Superior temporal gyrus (tissue), 1 donor: Measurements from ENCODE around the gene ELF1.

Experiments used
- DNase-seq: peaks from one replicate; pipeline ENCODE4 v3.0.0-alpha.2; 2016; ENCODE audit errors: extremely low spot score

The ELF1 gene

GRCh38 chr13:41006978-41007743 lies 12.0 kb downstream of the ELF1 start:
- DNase-seq: no peak

DNA sequence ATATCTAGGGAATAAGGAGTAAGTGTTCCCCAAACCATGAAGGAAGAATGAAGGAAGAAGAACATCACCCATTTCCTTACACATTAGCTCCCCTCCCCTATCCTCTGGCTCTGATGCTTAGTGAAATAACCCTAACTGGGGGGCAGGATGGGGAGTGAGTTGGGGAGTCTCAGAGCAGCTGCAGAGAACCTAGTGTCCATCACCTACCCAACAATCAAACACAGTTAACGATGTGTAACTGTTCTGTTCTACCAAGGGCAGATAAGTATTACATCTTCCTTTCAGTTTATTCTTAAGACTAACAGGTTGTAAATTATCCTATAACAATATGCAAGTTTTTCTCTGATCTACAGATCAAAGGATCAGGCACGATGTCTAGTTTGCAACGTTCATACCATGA lies 12.8 kb downstream of the ELF1 start:
- no peak for DNase-seq

DNA sequence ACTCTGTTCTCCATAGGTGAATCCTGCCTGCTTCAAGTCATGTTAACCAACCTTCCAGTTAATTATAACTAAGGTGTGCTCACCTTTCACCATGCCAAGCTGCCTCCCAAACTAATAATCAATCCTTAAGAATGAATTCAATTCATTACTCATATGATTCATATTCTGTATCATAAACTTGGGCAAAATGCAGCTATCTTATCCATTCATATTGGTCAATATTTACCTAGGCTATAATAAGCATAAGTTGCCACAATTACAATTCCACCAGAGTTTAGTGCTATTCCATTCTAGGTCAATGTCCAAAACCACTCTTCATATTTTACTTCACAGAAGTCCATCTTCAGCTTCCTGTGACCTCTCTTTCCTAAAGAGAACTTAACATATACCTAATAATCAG lies 13.4 kb downstream of the ELF1 start:
- no peak for DNase-seq

GRCh38 chr13:41004875-41005693 lies 14.0 kb downstream of the ELF1 start:
- no peak for DNase-seq

DNA sequence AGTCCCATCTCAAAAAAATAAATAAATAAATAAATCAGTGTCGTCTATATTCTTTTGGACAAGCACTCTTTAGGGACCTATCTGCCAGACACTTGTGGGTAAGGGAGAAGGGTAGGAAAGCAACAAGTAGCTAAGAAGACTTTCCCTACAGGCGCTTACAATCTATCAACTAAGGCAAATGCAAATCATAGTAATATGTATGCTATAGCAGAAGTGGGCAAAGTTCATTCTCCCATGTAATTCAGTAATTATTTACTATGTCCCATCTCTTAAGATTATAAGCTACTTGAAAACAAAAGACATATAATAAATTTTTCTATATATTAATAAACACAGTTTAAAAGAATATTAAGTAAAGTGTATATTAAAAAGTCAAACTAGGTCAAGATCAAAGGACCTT lies 16.5 kb downstream of the ELF1 start:
- no peak for DNase-seq

DNA sequence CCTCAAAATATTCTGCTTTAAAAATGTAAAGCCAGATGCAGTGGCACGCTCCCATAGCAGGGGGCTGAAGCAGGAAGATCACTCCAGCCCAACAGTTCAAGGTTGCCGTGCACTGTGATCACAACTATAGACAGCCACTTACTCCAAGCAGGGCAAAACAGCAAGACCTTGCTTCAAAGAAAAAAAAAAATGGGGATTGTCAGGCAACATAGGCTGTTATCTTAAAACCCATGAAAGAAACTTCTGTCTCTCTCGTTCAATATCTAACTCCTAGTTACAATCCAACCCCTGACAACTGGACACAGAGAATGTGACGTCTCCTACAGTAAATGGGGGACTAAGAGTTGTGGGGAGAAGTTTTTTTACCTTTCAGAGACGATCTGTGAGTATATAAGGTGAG lies 17.4 kb downstream of the ELF1 start:
- no peak for DNase-seq

DNA sequence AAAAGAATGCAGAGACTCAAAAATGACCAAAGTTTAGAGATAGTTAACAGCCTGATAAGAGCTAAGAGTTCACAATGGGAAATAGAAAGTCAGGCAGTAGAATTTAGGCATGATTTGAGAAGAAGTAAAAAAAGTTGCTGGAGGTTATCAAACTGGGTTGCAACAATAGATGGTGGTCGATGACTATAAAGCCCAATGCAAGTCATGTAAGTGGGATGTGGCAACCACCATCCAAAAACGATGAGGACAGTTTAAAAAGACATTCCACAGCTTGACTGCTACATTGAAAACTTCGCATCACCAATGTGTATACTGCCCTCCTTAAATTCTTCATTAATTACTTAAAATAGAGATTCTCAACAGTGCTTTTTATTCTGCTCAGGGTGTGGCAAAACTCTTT lies 19.7 kb downstream of the ELF1 start:
- DNase-seq: no peak

GRCh38 chr13:40996426-40997092 lies 22.6 kb downstream of the ELF1 start:
- DNase-seq: no peak

DNA sequence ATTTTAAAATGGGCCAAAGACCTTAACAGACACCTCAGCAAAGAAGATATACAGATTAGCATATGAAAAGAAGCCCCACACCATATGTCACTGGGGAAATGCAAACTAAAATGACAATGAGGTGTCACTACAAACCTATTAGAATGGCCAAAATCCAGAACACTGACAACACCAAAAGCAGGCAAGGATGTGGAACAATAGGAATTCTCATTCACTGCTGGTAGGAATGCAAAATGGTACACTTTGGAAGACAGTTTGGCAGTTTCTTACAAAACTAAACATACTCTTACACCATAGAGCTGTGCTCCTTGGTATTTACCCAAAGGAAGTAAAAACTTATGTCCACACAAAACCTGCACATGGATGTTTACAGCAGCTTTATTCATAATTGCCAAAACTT lies 23.1 kb downstream of the ELF1 start:
- DNase-seq: no peak

DNA sequence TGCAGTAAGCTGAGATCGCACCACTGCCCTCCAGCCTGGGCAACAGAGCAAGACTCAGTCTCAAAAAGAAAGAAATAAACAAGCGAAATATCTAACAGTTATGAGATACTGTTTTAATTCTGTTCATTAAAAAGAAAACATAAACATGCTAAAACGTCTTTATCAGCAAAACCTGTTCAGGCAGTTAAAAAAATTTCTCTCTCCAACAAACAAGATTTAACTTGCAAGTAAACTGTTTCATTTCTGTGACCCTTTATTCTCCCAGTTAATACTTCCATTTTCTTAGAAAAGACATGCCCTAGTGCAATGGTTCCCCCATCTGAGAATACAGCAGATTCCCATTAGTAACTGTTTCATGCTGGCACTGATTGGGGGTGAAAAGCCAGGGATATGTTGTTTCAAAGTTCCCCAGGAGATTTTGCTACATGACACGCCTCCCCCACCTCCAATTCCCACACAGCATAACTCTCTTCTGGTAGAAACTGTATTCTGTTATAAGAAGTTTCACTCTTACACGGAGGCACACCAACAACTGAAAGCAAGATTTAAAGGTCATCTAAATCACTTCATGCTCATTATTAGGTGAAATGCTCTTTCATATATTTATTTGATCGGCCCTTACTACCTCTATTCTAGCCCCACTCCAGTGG lies 24.4 kb downstream of the ELF1 start:
- no peak for DNase-seq

- DNase-seq: no peak
Measured at GRCh38 chr13:40993987-40994386, 25.1 kb downstream of the ELF1 start.

- DNase-seq: peak; percentile 65
Measured at GRCh38 chr13:40992678-40993518, 26.2 kb downstream of the ELF1 start.

DNA sequence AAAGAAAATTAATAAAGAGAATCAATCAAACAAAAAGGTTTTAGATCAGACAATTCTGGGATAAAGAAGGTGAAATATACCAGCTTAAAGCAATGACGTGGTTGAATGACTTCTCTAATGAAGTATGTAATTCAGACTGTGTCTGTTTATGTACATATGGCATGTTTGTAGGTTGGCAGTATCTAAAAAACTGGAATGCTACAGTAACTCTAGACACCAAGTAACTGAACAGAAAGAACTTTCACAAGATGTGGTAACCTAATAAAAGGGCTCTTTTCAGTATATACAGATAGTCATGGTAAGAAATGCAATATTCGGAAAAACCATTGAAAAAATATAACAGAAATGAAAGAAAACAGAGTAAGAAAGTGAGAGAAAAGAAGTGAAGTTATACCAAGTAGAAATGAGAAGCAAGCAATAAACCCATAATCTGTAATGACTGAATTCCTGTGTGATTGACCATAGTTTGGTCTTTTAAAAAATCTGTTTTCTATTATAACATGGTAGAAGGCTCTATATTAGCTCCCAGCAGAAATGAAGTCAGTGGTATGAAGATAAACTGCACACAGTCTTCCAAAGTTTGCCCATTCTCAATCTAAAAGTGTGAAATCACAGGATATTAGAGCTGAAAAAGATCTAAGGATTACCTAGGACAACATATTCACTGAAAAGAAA lies 31.4 kb downstream of the ELF1 start:
- no peak for DNase-seq

GRCh38 chr13:40986101-40986856 lies 32.8 kb downstream of the ELF1 start:
- peak; percentile 71 for DNase-seq

DNA sequence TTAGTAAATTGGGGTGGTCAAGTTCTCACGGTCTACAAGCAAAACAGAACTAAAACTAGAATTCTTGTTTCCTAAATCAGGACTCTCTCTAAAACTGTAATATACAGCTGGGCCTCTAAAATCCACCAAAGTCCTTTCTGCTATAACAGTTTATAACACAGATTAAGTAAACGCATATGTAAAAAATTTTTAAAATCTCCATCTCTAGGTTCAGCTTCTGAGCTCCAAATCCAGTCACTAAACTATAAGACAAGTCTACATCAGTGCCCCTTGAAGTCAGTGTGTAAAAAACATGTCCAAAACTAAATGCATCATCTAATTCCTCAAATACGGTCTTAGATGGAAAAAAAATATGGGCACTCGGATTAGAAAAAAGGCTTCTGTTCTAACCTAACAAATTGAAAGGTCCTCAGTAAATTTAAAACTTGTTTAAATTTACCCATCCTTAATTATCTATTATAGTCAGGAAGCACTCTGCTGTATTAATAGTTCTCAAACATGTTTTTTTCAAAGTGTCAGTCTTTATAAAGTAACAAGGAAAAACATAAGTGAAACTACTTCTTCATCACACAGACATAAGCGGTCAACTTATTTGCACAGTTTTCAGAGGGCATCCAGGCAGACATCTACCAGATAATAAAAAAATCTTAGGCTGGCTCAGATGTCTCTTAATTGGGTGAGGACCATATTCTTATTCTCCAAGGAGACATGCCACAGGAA lies 33.6 kb downstream of the ELF1 start:
- DNase-seq: peak; percentile 78

DNA sequence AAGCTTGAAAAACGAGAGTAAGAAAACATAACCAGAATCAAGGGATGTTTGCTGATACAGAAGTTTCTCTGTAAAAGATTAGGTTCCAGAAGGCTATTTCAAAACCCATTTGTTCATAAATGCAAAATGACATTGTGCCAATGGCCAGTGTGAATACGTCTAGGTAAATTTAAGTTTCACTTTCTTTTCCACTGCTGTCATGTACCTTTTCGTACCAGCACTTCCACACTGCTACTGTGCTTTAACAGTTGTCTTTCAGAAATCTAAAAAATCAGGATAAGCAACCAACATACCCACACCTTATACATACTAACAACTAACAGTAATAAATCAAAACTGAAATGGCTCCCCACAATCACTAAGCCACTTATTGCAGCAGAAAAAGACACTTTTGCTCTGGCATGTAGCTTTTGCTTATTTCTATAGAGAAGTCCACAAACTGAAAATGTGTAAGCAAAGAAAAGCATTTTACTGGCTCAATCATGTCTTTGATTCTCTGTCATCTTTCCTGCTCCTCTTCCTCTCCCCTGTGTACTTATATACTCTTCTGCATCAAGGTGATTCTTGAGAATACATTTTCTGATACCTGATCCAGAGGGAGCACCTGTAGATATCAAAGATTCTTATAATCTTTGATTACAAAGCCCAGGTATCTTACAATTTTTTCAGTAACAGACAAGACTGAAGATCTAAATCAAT lies 34.3 kb downstream of the ELF1 start:
- DNase-seq: peak; percentile 71

- DNase-seq: peak; percentile 59
Measured at GRCh38 chr13:40983725-40984667, 35.1 kb downstream of the ELF1 start.
